ENCODE measurements around the gene CREBBP. TPM values are rescaled to one million over a fixed set of nuclear protein-coding genes. Genes with fewer than 3 reads are reported as not detected.

CREBBP gene
- total RNA-seq, 1 donor from 2014 or later = 33.5 TPM

GRCh38 chr16:3824121-3824795, 56.3 kb downstream of the CREBBP start:
- Histone ChIP-seq H3K27ac (replicated peaks) (no peak overlapping the region), H3K9me3 (replicated peaks) (no peaks in the 10 kb centered on the region), H3K4me1 (peaks cover 96% of the 10 kb centered on the region), H3K27me3 (ENCODE audit: low read depth) (no peaks in the 10 kb centered on the region), H3K36me3 (no peaks in the 10 kb centered on the region), H3K4me3 (no peak overlapping the region)
- DNase-seq = no peak
- intact Hi-C loops (cut with micrococcal nuclease) = no loop called here
- TF ChIP-seq CTCF (IDR thresholded peaks at IDR 0.05; ENCODE audit: borderline replicate concordance) = no peak

GRCh38 chr16:3823427-3823826, 57.1 kb downstream of the CREBBP start:
- Histone ChIP-seq H3K27ac (replicated peaks) (peak overlapping the region; percentile 1), H3K36me3 (no peaks in the 10 kb centered on the region), H3K4me3 (no peak overlapping the region), H3K9me3 (replicated peaks) (no peaks in the 10 kb centered on the region), H3K27me3 (ENCODE audit: low read depth) (no peaks in the 10 kb centered on the region), H3K4me1 (peaks cover 96% of the 10 kb centered on the region)
- intact Hi-C loops (cut with micrococcal nuclease) = no loop called here
- TF ChIP-seq CTCF (IDR thresholded peaks at IDR 0.05; ENCODE audit: borderline replicate concordance) = no peak
- DNase-seq = no peak

GRCh38 chr16:3822366-3823045, 58.0 kb downstream of the CREBBP start:
- H3K36me3 ChIP-seq = no peaks in the 10 kb centered on the region
- intact Hi-C loops (cut with micrococcal nuclease) = no loop called here
- H3K9me3 ChIP-seq (replicated peaks) = no peaks in the 10 kb centered on the region
- peaks cover 98% of the 10 kb centered on the region for H3K4me1 ChIP-seq
- no peaks in the 10 kb centered on the region for H3K27me3 ChIP-seq (ENCODE audit: low read depth)
- no peak for DNase-seq
- peak overlapping the region; percentile 43 for H3K27ac ChIP-seq (replicated peaks)
- no peak overlapping the region for H3K4me3 ChIP-seq
- no peak for TF ChIP-seq CTCF (IDR thresholded peaks at IDR 0.05; ENCODE audit: borderline replicate concordance)

- intact Hi-C loops (cut with micrococcal nuclease) = no loop called here
- no peaks in the 10 kb centered on the region for H3K36me3 ChIP-seq
- no peaks in the 10 kb centered on the region for H3K9me3 ChIP-seq (replicated peaks)
- DNase-seq = no peak
- no peak overlapping the region for H3K4me3 ChIP-seq
- no peak for TF ChIP-seq CTCF (IDR thresholded peaks at IDR 0.05; ENCODE audit: borderline replicate concordance)
- peaks cover 99% of the 10 kb centered on the region for H3K4me1 ChIP-seq
- H3K27ac ChIP-seq (replicated peaks) = no peak overlapping the region
- H3K27me3 ChIP-seq (ENCODE audit: low read depth) = no peaks in the 10 kb centered on the region
Measured at GRCh38 chr16:3821184-3821583, 59.3 kb downstream of the CREBBP start.

- intact Hi-C loops (cut with micrococcal nuclease) = no loop called here
- Histone ChIP-seq H3K36me3 (no peaks in the 10 kb centered on the region), H3K27me3 (ENCODE audit: low read depth) (no peaks in the 10 kb centered on the region), H3K4me1 (peaks cover 100% of the 10 kb centered on the region), H3K4me3 (no peak overlapping the region), H3K9me3 (replicated peaks) (no peaks in the 10 kb centered on the region), H3K27ac (replicated peaks) (peak overlapping the region; percentile 67)
- TF ChIP-seq CTCF (IDR thresholded peaks at IDR 0.05; ENCODE audit: borderline replicate concordance) = no peak
- DNase-seq = no peak
Measured at GRCh38 chr16:3819746-3820724, 60.5 kb downstream of the CREBBP start.

All from left ventricle myocardium inferior (tissue), 1 donor.